ENCODE measurements around the gene FKBP1A. TPM values are rescaled to one million over a fixed set of nuclear protein-coding genes. Genes with fewer than 3 reads are reported as not detected.
"Not testable (repeated sequence)": the region's sequence is repeated elsewhere in the genome, so short reads cannot be mapped to it uniquely, and the experiment has no call there.

The FKBP1A gene
- total RNA-seq, 4 donors from 2014 or later: 99.5 to 253 (median 206) TPM

GRCh38 chr20:1403624-1404023 is 10.8 kb upstream of the FKBP1A start:
- Histone ChIP-seq H3K4me3 (no peak overlapping the region), H3K4me1 (no peaks in the 10 kb centered on the region), H3K27ac (no peak overlapping the region), H3K36me3 (no peaks in the 10 kb centered on the region), H3K9me3 (no peaks in the 10 kb centered on the region), H3K27me3 (no peaks in the 10 kb centered on the region)
- TF ChIP-seq CTCF (IDR thresholded peaks at IDR 0.05) (no peak), POLR2A (IDR thresholded peaks at IDR 0.05) (no peak)
- no peak for DNase-seq
- intact Hi-C loops (cut with DNase I; ENCODE audit: low total_unique reads): no loop called here

GRCh38 chr20:1402149-1402548 is 9.3 kb upstream of the FKBP1A start:
- no peaks in the 10 kb centered on the region for H3K27me3 ChIP-seq
- no peaks in the 10 kb centered on the region for H3K9me3 ChIP-seq
- no peak for DNase-seq
- no peaks in the 10 kb centered on the region for H3K4me1 ChIP-seq
- no peak for TF ChIP-seq CTCF (IDR thresholded peaks at IDR 0.05)
- TF ChIP-seq POLR2A (IDR thresholded peaks at IDR 0.05): no peak
- intact Hi-C loops (cut with DNase I; ENCODE audit: low total_unique reads): no loop called here
- no peak overlapping the region for H3K4me3 ChIP-seq
- no peak overlapping the region for H3K27ac ChIP-seq
- no peaks in the 10 kb centered on the region for H3K36me3 ChIP-seq

- Histone ChIP-seq H3K27ac (no peak overlapping the region), H3K27me3 (no peaks in the 10 kb centered on the region), H3K4me3 (no peak overlapping the region), H3K9me3 (no peaks in the 10 kb centered on the region), H3K36me3 (no peaks in the 10 kb centered on the region), H3K4me1 (no peaks in the 10 kb centered on the region)
- no peak for TF ChIP-seq CTCF (IDR thresholded peaks at IDR 0.05)
- intact Hi-C loops (cut with DNase I; ENCODE audit: low total_unique reads): no loop called here
- DNase-seq: no peak
Measured at GRCh38 chr20:1401451-1401907, 8.6 kb upstream of the FKBP1A start.

- H3K27me3 ChIP-seq; DNase-seq; H3K36me3 ChIP-seq; H3K4me1 ChIP-seq; H3K4me3 ChIP-seq; H3K9me3 ChIP-seq; H3K27ac ChIP-seq; intact Hi-C loops (cut with DNase I; ENCODE audit: low total_unique reads): not testable (repeated sequence)
Measured at GRCh38 chr20:1399678-1400366, 7.0 kb upstream of the FKBP1A start.

GRCh38 chr20:1398185-1398584 is 5.3 kb upstream of the FKBP1A start:
- H3K27me3 ChIP-seq; H3K27ac ChIP-seq; H3K4me3 ChIP-seq; H3K4me1 ChIP-seq; DNase-seq; H3K36me3 ChIP-seq; intact Hi-C loops (cut with DNase I; ENCODE audit: low total_unique reads); H3K9me3 ChIP-seq: not testable (repeated sequence)

GRCh38 chr20:1397710-1398109 is 4.9 kb upstream of the FKBP1A start:
- Histone ChIP-seq H3K4me1 (no peaks in the 10 kb centered on the region), H3K36me3 (no peaks in the 10 kb centered on the region), H3K27ac (no peak overlapping the region), H3K4me3 (no peak overlapping the region), H3K27me3 (no peaks in the 10 kb centered on the region), H3K9me3 (no peaks in the 10 kb centered on the region)
- peak; percentile 8 to 32 (median 18) for TF ChIP-seq CTCF (IDR thresholded peaks at IDR 0.05)
- TF ChIP-seq POLR2A (IDR thresholded peaks at IDR 0.05): no peak
- intact Hi-C loops (cut with DNase I; ENCODE audit: low total_unique reads): no loop called here
- no peak for DNase-seq
